Neural cell (in vitro differentiated cells): Measurements from ENCODE around the gene MCMBP. TPM values are rescaled to one million over a fixed set of nuclear protein-coding genes. Genes with fewer than 3 reads are reported as not detected.
A peak's percentile ranks its signal among the peaks of the same experiment; 100 is the strongest.

ENCODE experiments used
- H2AFZ ChIP-seq: fragments of 200-600, 300-800 bp; sonication (generic), shearing (Covaris generic); 2 replicates; pipeline ENCODE4 v1.6.0; 2014; ENCODE audit warnings: low read depth, mild to moderate bottlenecking, antibody characterized with exemption, low read length, moderate library complexity
- H3F3A ChIP-seq: fragments of 200-600 bp; shearing (Covaris generic); 2 replicates; pipeline ENCODE4 v1.6.1; 2016; ENCODE audit warnings: mild to moderate bottlenecking, moderate library complexity, mixed read lengths, antibody characterized with exemption, low read length; ENCODE audit not compliant: insufficient read depth, poor library complexity, severe bottlenecking
- H3K27ac ChIP-seq: fragments of 200-600, 300-800 bp; sonication (generic), shearing (Covaris generic); 2 replicates; pipeline ENCODE4 v1.5.1; 2014; ENCODE audit warnings: mild to moderate bottlenecking, low read length, moderate library complexity
- H3K27me3 ChIP-seq: fragments of 300-800, 200-600 bp; sonication (generic), shearing (Covaris generic); 2 replicates; pipeline ENCODE4 v1.6.0; 2014; ENCODE audit warnings: mild to moderate bottlenecking, low read depth, low read length, moderate library complexity; ENCODE audit not compliant: insufficient read depth
- H3K36me3 ChIP-seq: fragments of 300-800, 200-600 bp; sonication (generic), shearing (Covaris generic); 2 replicates; pipeline ENCODE4 v1.5.1; 2014; ENCODE audit warnings: mild to moderate bottlenecking, antibody characterized with exemption, low read length, moderate library complexity; ENCODE audit not compliant: insufficient read depth
- H3K4me2 ChIP-seq: fragments of 300-800, 200-600 bp; sonication (generic), shearing (Covaris generic); 2 replicates; pipeline ENCODE4 v1.6.0; 2014; ENCODE audit warnings: mild to moderate bottlenecking, low read length
- H3K4me3 ChIP-seq: fragments of 300-800, 200-600 bp; sonication (generic), shearing (Covaris generic); 2 replicates; pipeline ENCODE4 v1.5.1; 2014; ENCODE audit warnings: mild to moderate bottlenecking, low read length, moderate library complexity
- H3K79me2 ChIP-seq: fragments of 200-600 bp; shearing (Covaris generic); replicated peaks from 2 replicates; pipeline ENCODE4 v1.6.0; 2014; ENCODE audit warnings: mild to moderate bottlenecking, low read length, moderate library complexity; ENCODE audit not compliant: insufficient read depth
- H3K9ac ChIP-seq: fragments of 300-800, 200-600 bp; sonication (generic), shearing (Covaris generic); 2 replicates; pipeline ENCODE4 v1.6.1; 2016; ENCODE audit warnings: mild to moderate bottlenecking, low read length, mixed read lengths
- H3K9me2 ChIP-seq: fragments of 200-600 bp; shearing (Covaris generic); 2 replicates; pipeline ENCODE4 v1.6.1; 2016; ENCODE audit warnings: mild to moderate bottlenecking, low read length, mixed read lengths; ENCODE audit not compliant: insufficient read depth
- H3K9me3 ChIP-seq: fragments of 200-600, 300-800 bp; sonication (generic), shearing (Covaris generic); 2 replicates; pipeline ENCODE4 v1.6.1; 2016; ENCODE audit warnings: mild to moderate bottlenecking, mixed run types, low read length, moderate library complexity, mixed read lengths
- H4K20me1 ChIP-seq: fragments of 200-600 bp; shearing (Covaris generic); 2 replicates; pipeline ENCODE4 v1.6.1; 2016; ENCODE audit warnings: mild to moderate bottlenecking, mixed run types; ENCODE audit not compliant: insufficient read depth
- CTCF ChIP-seq: fragments of 450-650 bp; IDR thresholded peaks from 2 replicates; pipeline ENCODE4 v1.5.1; 2014; ENCODE audit warnings: antibody characterized with exemption, mild to moderate bottlenecking, moderate library complexity; ENCODE audit not compliant: poor library complexity, severe bottlenecking
- EP300 ChIP-seq: fragments of 450-650 bp; conservative IDR thresholded peaks from 2 replicates; pipeline ENCODE4 v1.6.1; 2014; ENCODE audit warnings: antibody characterized with exemption, mild to moderate bottlenecking, moderate library complexity; ENCODE audit not compliant: poor library complexity, severe bottlenecking
- EZH2 ChIP-seq: fragments of 200-600, 300-800 bp; shearing (Covaris generic), sonication (generic); IDR thresholded peaks from 2 replicates; pipeline ENCODE4 v1.6.1; 2014; ENCODE audit warnings: antibody characterized with exemption, low read length, borderline replicate concordance, mild to moderate bottlenecking; ENCODE audit not compliant: insufficient read depth, poor library complexity, severe bottlenecking
- MXI1 ChIP-seq: fragments of 450-650 bp; conservative IDR thresholded peaks from 2 replicates; pipeline ENCODE4 v1.6.1; 2014; ENCODE audit warnings: antibody characterized with exemption, mild to moderate bottlenecking; ENCODE audit not compliant: poor library complexity, severe bottlenecking
- POLR2AphosphoS5 ChIP-seq: IDR thresholded peaks from 2 replicates; pipeline ENCODE4 v1.6.1; 2012
- RAD21 ChIP-seq: fragments of 450-650 bp; conservative IDR thresholded peaks from 2 replicates; pipeline ENCODE4 v1.6.1; 2014; ENCODE audit warnings: antibody characterized with exemption, mild to moderate bottlenecking, moderate library complexity
- REST ChIP-seq: IDR thresholded peaks from 2 replicates; pipeline ENCODE4 v1.6.1; 2012; ENCODE audit warnings: borderline replicate concordance
- SMC3 ChIP-seq: fragments of 450-650 bp; conservative IDR thresholded peaks from 2 replicates; pipeline ENCODE4 v1.6.1; 2014; ENCODE audit warnings: antibody characterized with exemption, mild to moderate bottlenecking, moderate library complexity; ENCODE audit not compliant: poor library complexity
- TAF1 ChIP-seq: IDR thresholded peaks from 2 replicates; pipeline ENCODE4 v1.6.1; 2012; ENCODE audit warnings: low read depth
- polyA plus RNA-seq: library from polyadenylated mRNA; depleted of rRNA; stranded (reverse); fragments of >200 nt; gene quantifications from 2 replicates; pipeline ENCODE4 v1.2.3, GENCODE V29; 2014

Gene MCMBP
- polyA plus RNA-seq, 1 donor from 2014 or later, result 58.0 TPM

GRCh38 chr10:119821182-119821581 lies 51.5 kb downstream of the MCMBP start:
- Histone ChIP-seq H3K36me3 (peaks cover 11% of the 10 kb centered on the region), H3K27ac (no peak overlapping the region), H3K9me2 (no peaks in the 10 kb centered on the region), H3K9me3 (no peaks in the 10 kb centered on the region), H3K79me2 (peaks cover 11% of the 10 kb centered on the region), H3K27me3 (no peaks in the 10 kb centered on the region), H3K9ac (no peak overlapping the region), H3K4me2 (no peak overlapping the region), H3K4me3 (peak overlapping the region; percentile 61), H3F3A (no peaks in the 10 kb centered on the region), H2AFZ (no peak overlapping the region), H4K20me1 (no peaks in the 10 kb centered on the region)
- no peak for TF ChIP-seq TAF1
- no peak for TF ChIP-seq SMC3
- TF ChIP-seq EZH2, result no peak
- no peak for TF ChIP-seq EP300
- no peak for TF ChIP-seq POLR2AphosphoS5
- no peak for TF ChIP-seq CTCF
- TF ChIP-seq MXI1, result no peak
- no peak for TF ChIP-seq RAD21
- no peak for TF ChIP-seq REST

- Histone ChIP-seq H3K4me2 (no peak overlapping the region), H3K4me3 (peak overlapping the region; percentile 61)
These were observed 53.8 kb downstream of the MCMBP start for GRCh38 chr10:119818889-119819270.

More at GRCh38 chr10:119818889-119819270, 53.8 kb downstream of the MCMBP start:
- Histone ChIP-seq H2AFZ (no peak overlapping the region), H3K27ac (no peak overlapping the region), H3K9ac (no peak overlapping the region), H3K79me2 (peaks cover 11% of the 10 kb centered on the region), H4K20me1 (no peaks in the 10 kb centered on the region), H3K27me3 (no peaks in the 10 kb centered on the region), H3K9me2 (no peaks in the 10 kb centered on the region), H3F3A (no peaks in the 10 kb centered on the region), H3K9me3 (no peaks in the 10 kb centered on the region), H3K36me3 (peaks cover 5% of the 10 kb centered on the region)
- peak; percentile 1 for TF ChIP-seq MXI1
- no peak for TF ChIP-seq SMC3
